ENCODE data around the gene NEDD4L.
"Not testable (repeated sequence)": the region's sequence is repeated elsewhere in the genome, so short reads cannot be mapped to it uniquely, and the experiment has no call there.

DNA sequence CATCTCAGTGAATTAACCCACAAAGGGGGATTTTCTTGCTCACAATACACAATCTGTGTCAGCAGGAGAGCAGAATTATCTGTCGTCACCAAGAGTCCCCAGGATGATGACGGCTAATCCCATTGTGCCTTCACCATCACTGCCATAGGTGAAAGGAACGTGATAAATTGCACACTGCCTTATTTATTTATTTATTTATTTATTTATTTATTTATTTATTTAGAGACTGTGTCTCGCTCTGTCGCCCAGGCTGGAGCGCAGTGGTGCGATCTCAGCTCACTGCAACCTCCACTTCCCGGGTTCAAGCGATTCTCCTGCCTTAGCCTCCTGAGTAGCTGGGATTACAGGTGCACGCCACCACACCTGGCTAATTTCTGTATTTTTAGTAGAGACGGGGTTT, 238.8 kb downstream of the NEDD4L start:
- TF ChIP-seq, protein P1, sequence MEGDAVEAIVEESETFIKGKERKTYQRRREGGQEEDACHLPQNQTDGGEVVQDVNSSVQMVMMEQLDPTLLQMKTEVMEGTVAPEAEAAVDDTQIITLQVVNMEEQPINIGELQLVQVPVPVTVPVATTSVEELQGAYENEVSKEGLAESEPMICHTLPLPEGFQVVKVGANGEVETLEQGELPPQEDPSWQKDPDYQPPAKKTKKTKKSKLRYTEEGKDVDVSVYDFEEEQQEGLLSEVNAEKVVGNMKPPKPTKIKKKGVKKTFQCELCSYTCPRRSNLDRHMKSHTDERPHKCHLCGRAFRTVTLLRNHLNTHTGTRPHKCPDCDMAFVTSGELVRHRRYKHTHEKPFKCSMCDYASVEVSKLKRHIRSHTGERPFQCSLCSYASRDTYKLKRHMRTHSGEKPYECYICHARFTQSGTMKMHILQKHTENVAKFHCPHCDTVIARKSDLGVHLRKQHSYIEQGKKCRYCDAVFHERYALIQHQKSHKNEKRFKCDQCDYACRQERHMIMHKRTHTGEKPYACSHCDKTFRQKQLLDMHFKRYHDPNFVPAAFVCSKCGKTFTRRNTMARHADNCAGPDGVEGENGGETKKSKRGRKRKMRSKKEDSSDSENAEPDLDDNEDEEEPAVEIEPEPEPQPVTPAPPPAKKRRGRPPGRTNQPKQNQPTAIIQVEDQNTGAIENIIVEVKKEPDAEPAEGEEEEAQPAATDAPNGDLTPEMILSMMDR (conservative IDR thresholded peaks at IDR 0.05; ENCODE audit: low read depth in 2 of 2) = not testable (repeated sequence)
- TF ChIP-seq POLR2AphosphoS5 (IDR thresholded peaks at IDR 0.05; ENCODE audit: low read depth); CREB1 (CRISPR knock-in tag; IDR thresholded peaks at IDR 0.05; ENCODE audit: low read depth); EZH2 (IDR thresholded peaks at IDR 0.05; ENCODE audit: low read depth, unreplicated experiment); ZNF331 (CRISPR knock-in tag; IDR thresholded peaks at IDR 0.05; ENCODE audit: low read depth); JUNB (IDR thresholded peaks at IDR 0.05; ENCODE audit: unreplicated experiment); ZNF114 (CRISPR knock-in tag; IDR thresholded peaks at IDR 0.05); EZH2phosphoT487 (IDR thresholded peaks at IDR 0.05; ENCODE audit: unreplicated experiment); STAT1 (IDR thresholded peaks at IDR 0.05; ENCODE audit: unreplicated experiment): not testable (repeated sequence)
- TF ChIP-seq, protein P2, sequence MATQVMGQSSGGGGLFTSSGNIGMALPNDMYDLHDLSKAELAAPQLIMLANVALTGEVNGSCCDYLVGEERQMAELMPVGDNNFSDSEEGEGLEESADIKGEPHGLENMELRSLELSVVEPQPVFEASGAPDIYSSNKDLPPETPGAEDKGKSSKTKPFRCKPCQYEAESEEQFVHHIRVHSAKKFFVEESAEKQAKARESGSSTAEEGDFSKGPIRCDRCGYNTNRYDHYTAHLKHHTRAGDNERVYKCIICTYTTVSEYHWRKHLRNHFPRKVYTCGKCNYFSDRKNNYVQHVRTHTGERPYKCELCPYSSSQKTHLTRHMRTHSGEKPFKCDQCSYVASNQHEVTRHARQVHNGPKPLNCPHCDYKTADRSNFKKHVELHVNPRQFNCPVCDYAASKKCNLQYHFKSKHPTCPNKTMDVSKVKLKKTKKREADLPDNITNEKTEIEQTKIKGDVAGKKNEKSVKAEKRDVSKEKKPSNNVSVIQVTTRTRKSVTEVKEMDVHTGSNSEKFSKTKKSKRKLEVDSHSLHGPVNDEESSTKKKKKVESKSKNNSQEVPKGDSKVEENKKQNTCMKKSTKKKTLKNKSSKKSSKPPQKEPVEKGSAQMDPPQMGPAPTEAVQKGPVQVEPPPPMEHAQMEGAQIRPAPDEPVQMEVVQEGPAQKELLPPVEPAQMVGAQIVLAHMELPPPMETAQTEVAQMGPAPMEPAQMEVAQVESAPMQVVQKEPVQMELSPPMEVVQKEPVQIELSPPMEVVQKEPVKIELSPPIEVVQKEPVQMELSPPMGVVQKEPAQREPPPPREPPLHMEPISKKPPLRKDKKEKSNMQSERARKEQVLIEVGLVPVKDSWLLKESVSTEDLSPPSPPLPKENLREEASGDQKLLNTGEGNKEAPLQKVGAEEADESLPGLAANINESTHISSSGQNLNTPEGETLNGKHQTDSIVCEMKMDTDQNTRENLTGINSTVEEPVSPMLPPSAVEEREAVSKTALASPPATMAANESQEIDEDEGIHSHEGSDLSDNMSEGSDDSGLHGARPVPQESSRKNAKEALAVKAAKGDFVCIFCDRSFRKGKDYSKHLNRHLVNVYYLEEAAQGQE (IDR thresholded peaks at IDR 0.05; ENCODE audit: unreplicated experiment) = not testable (repeated sequence)
